Neural cell (in vitro differentiated cells): ENCODE data around the gene PDE2A.

Experiments used
- EP300 ChIP-seq: fragments of 450-650 bp; conservative IDR thresholded peaks from 2 replicates; pipeline ENCODE4 v1.6.1; 2014; ENCODE audit warnings: antibody characterized with exemption, mild to moderate bottlenecking, moderate library complexity; ENCODE audit not compliant: poor library complexity, severe bottlenecking
- EZH2 ChIP-seq: fragments of 200-600, 300-800 bp; shearing (Covaris generic), sonication (generic); IDR thresholded peaks from 2 replicates; pipeline ENCODE4 v1.6.1; 2014; ENCODE audit warnings: antibody characterized with exemption, low read length, borderline replicate concordance, mild to moderate bottlenecking; ENCODE audit not compliant: insufficient read depth, poor library complexity, severe bottlenecking
- MXI1 ChIP-seq: fragments of 450-650 bp; conservative IDR thresholded peaks from 2 replicates; pipeline ENCODE4 v1.6.1; 2014; ENCODE audit warnings: antibody characterized with exemption, mild to moderate bottlenecking; ENCODE audit not compliant: poor library complexity, severe bottlenecking
- POLR2AphosphoS5 ChIP-seq: IDR thresholded peaks from 2 replicates; pipeline ENCODE4 v1.6.1; 2012
- SMC3 ChIP-seq: fragments of 450-650 bp; conservative IDR thresholded peaks from 2 replicates; pipeline ENCODE4 v1.6.1; 2014; ENCODE audit warnings: antibody characterized with exemption, mild to moderate bottlenecking, moderate library complexity; ENCODE audit not compliant: poor library complexity
- TAF1 ChIP-seq: IDR thresholded peaks from 2 replicates; pipeline ENCODE4 v1.6.1; 2012; ENCODE audit warnings: low read depth
- TF ChIP-seq, protein P1 (sequence below): fragments of 450-650 bp; IDR thresholded peaks from 2 replicates; pipeline ENCODE4 v1.5.1; 2014; ENCODE audit warnings: antibody characterized with exemption, mild to moderate bottlenecking, moderate library complexity; ENCODE audit not compliant: poor library complexity, severe bottlenecking
- TF ChIP-seq, protein P2 (sequence below): IDR thresholded peaks from 2 replicates; pipeline ENCODE4 v1.6.1; 2012; ENCODE audit warnings: borderline replicate concordance

DNA sequence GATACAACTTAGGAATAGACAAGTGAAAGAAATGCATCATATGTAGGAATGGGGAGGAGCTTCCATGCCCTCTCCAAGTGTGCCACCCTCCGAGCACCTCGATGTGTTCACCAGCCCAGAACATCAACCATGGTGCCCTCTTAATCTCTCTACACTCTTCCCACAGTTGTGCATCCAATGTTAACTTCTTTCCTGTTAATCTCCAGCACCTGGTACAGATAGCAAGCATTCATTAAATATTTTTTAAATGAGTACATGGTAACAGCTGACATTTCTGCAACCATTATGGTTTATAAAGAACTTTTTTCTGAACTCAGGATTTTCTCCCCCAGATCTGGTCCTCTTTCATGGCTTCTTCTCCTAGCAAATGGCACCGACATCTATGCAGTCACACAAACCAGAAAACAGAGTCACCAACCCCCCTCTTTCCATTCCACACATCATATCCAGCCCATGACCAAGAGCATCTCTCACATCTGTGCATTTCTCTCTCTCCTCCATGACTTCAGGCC is 121.8 kb downstream of the PDE2A start:
- TF ChIP-seq, protein P1, sequence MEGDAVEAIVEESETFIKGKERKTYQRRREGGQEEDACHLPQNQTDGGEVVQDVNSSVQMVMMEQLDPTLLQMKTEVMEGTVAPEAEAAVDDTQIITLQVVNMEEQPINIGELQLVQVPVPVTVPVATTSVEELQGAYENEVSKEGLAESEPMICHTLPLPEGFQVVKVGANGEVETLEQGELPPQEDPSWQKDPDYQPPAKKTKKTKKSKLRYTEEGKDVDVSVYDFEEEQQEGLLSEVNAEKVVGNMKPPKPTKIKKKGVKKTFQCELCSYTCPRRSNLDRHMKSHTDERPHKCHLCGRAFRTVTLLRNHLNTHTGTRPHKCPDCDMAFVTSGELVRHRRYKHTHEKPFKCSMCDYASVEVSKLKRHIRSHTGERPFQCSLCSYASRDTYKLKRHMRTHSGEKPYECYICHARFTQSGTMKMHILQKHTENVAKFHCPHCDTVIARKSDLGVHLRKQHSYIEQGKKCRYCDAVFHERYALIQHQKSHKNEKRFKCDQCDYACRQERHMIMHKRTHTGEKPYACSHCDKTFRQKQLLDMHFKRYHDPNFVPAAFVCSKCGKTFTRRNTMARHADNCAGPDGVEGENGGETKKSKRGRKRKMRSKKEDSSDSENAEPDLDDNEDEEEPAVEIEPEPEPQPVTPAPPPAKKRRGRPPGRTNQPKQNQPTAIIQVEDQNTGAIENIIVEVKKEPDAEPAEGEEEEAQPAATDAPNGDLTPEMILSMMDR, result no peak
- TF ChIP-seq MXI1 (no peak), POLR2AphosphoS5 (no peak), SMC3 (no peak), EZH2 (no peak), EP300 (no peak), TAF1 (no peak)
- TF ChIP-seq, protein P2, sequence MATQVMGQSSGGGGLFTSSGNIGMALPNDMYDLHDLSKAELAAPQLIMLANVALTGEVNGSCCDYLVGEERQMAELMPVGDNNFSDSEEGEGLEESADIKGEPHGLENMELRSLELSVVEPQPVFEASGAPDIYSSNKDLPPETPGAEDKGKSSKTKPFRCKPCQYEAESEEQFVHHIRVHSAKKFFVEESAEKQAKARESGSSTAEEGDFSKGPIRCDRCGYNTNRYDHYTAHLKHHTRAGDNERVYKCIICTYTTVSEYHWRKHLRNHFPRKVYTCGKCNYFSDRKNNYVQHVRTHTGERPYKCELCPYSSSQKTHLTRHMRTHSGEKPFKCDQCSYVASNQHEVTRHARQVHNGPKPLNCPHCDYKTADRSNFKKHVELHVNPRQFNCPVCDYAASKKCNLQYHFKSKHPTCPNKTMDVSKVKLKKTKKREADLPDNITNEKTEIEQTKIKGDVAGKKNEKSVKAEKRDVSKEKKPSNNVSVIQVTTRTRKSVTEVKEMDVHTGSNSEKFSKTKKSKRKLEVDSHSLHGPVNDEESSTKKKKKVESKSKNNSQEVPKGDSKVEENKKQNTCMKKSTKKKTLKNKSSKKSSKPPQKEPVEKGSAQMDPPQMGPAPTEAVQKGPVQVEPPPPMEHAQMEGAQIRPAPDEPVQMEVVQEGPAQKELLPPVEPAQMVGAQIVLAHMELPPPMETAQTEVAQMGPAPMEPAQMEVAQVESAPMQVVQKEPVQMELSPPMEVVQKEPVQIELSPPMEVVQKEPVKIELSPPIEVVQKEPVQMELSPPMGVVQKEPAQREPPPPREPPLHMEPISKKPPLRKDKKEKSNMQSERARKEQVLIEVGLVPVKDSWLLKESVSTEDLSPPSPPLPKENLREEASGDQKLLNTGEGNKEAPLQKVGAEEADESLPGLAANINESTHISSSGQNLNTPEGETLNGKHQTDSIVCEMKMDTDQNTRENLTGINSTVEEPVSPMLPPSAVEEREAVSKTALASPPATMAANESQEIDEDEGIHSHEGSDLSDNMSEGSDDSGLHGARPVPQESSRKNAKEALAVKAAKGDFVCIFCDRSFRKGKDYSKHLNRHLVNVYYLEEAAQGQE, result no peak
